Kasumi-1 (cell line): ENCODE data around the gene AGPAT2.
"Not testable (repeated sequence)": the region's sequence is repeated elsewhere in the genome, so short reads cannot be mapped to it uniquely, and the experiment has no call there.

Experiments used
- DNase-seq, 2 experiments: peaks; one replicate each; lab custom pipeline; 2025; lab: John Stamatoyannopoulos, UW

Gene AGPAT2

DNA sequence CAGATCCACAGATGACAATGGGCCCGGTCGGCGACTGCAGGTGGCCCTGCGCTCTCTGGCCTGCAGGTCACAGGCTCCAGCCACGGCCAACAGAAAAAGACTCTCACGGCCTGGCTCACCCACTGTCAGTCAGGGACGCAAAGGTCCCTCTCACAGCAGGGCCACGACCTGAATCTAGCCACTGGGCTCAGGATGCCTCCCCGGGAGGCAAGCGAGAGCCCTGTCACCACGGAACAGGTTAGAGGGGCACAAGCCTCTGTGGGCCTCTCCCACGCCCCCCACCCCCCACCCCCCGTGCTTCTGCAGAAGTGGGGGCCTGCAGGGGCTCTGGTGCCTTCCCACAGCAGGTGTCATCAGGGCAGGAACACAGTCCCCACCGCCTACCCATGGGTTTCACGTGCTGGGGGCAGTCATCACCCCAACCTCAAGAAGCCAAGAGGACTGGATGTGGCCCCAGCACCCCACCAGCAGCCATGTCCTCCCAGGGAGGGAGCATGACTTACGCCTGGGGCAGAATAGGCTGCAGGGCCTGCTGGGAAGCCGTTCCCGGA is 41.8 kb downstream of the AGPAT2 start:
- DNase-seq = peak; percentile 42 to 46

GRCh38 chr9:136644593-136645351 is 42.5 kb downstream of the AGPAT2 start:
- peak; percentile 83 to 85 for DNase-seq

GRCh38 chr9:136644343-136644592 is 43.0 kb downstream of the AGPAT2 start:
- no peak for DNase-seq

GRCh38 chr9:136643596-136644342 is 43.5 kb downstream of the AGPAT2 start:
- no peak for DNase-seq

DNA sequence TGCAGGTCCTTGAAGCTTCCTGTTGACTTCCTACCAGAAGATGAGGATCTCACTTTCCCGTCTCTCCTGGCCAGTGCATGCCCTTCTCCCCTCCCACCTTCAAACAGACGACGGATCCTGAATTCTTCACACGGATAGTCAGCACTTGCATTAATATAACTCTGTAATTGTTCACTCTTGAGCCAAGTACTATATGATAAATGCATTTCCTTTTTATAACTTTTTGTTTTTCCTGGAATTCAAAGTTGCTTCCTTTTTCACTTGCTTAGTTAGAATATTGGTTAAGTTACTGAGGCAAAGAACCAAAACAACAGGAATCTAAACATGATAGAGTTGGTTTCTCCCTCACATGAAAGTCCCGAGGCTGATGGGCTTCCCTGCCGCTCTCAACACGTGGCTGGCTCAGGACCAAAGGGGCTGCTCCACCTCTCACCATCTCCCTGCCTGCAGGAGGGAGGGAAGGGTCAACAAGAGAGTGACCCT is 44.8 kb downstream of the AGPAT2 start:
- no peak for DNase-seq

GRCh38 chr9:136640171-136641111 is 46.8 kb downstream of the AGPAT2 start:
- DNase-seq = no peak

- no peak for DNase-seq
These were observed 52.4 kb downstream of the AGPAT2 start for GRCh38 chr9:136634904-136635303.

- not testable (repeated sequence) for DNase-seq
These were observed 54.7 kb downstream of the AGPAT2 start for GRCh38 chr9:136632491-136633106.

DNA sequence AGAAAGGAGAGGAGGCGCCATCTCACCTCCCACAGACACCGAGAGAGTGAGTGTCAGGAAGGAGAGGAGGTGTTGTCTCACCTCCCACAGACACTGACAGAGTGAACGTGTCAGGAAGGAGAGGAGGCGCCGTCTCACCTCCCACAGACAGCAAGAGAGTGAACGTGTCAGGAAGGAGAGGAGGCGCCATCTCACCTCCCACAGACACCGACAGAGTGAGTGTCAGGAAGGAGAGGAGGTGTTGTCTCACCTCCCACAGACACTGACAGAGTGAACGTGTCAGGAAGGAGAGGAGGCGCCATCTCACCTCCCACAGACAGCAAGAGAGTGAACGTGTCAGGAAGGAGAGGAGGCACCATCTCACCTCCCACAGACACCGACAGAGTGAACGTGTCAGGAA is 55.2 kb downstream of the AGPAT2 start:
- not testable (repeated sequence) for DNase-seq

DNA sequence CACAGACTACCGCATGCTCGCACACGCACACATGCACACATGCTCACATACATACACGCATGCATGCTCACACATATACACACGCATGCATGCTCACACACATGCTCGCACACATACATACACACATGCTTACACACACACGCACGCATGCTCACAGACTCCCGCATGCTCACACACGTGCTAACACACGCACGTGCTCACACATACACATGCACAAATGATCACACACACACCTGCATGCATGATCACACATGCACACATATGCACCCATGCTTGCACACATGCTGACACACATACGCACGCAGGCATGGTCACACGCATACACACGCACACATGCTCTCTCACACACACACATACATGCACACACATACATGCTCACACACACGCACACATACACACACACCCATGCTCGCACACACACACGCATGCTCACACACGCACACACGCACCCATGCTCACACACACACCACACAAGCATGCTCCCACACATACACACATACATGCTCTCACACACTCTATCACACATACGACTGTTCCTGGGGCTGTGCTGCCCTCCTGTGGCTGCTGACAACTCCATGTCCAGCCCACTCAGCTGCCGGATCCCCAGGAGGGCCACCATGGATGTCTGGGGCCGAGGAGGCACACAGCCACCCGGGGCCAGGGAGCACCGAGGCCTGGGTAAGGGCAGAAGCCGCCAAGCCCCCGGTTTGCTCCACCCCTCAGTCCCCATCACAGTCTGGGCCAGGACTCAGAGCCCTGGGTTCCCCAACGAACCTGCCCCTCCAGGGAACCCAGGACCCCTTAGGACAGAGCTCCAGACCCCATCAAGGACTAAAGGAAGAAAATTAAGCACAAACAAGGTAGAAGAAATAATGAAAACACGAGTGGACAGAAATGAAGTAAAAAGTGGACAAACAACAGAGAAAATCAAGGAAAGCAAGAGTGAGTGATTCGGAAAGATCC is 55.9 kb downstream of the AGPAT2 start:
- peak; percentile 81 to 88 for DNase-seq

DNA sequence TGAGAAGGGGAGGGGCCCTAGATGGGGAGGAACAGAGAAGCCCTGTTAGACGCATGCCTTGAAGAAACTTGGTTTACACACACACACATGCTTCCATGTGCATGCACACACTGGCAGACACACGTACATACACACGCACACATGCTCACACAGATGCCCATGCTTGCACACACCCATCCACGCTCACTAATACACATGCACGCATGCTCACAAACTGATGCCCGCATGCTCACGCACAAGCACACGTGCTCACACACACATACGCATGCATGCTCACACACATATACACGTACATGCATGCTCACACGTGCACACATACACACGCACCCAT is 56.6 kb downstream of the AGPAT2 start:
- no peak for DNase-seq

DNA sequence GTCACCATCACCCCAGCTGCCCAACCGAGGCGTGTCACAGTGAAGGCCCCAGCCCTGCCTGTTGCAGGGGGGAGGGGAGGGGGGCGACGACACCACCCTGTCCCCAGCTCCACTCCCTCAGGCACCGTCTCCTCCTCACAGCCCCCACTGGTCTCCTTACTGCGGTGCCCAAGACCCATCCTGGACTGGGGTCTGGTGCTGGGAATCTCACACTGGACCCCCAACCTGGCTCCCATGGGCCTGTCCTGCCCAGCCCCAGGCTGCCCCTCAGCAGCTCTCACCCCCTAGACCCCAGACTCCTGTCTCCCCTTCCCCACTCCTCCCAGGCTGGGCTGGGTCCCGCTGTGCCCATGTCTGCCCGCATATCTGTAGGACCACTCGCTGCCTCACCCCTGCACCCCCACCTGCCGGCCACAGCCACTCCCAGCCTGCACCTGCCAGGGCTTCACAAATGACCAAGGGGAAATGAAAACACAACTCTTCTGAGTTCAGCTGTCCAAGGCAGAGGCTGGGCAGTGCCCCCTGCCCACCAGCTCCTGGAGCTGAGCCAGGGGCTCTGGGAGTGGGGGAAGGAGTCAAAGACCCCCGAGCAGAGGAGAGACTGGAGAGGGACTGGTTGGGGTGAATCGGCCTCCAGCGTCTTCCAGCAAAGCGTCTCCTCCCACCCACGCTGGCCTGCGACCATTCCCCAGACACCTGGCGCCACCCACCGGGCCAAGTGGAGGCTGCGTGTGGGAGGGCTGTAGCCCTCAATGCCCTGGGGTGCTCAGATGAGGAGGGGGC is 57.2 kb downstream of the AGPAT2 start:
- DNase-seq = peak; percentile 52 to 68

GRCh38 chr9:136629001-136629878 is 58.0 kb downstream of the AGPAT2 start:
- DNase-seq = no peak

GRCh38 chr9:136628268-136628667 is 59.0 kb downstream of the AGPAT2 start:
- no peak for DNase-seq

DNA sequence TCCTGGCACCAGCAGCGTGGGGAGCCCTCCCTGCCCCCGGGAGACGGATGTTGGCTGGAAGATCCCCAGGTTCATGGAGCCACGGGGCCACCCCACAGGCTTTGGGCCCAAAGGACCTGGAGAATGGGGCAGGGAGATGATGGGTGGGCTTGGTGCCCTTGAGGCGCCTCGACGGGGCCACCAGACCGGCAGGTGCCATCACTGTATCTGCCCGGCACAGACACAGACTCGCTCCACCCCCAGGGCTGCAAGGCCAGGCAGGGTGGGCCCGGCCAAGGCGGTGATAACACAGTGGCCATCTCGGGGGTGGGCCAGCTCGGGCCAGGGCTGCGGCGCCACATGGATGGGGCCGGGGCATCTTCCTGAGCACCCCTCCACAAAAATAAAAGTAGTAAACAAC is 59.6 kb downstream of the AGPAT2 start:
- no peak for DNase-seq

DNA sequence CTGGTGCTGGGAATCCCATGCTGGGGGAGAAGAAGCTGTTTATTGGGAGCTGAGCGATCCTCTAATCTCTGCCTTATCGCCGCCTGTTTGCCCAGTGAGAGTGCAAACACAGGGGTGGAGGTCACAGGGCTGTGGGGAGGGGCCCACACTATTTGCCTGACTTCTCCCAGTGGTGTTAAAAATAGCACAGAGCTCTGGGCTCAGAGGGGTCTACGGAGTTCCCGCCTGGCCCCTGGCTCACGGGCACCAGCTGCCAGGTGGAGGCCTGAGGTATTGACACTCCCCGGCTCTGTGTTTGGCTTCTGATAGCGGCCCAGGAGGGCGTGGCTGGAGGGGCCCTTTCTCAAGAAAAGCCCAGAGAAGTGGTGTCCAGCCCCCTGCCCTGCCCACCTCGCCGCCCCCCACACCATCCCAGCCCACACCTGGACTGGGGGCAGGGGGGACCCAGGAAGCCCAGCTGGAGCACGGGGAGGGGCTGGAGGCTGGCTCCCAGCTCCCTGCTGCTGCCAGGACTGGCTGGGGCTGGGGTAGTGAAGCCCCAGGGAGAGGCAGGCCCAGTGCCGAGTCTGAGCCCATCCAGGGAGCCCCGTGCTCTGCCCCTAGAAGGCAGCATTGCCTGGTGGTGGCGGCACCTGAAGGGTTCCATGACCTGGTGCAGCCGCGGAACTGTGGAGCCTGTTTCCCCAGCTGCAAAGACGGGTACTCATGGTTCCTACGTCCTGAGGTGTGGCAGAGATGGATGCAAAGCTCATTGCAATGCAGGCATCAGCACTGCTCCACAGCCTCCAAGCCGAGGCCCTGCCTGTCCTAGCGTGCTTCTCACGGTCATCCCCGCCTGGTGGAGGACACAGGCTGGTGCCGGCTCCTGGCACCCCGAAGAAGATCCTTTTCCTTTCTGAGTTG is 60.3 kb downstream of the AGPAT2 start:
- no peak for DNase-seq

DNA sequence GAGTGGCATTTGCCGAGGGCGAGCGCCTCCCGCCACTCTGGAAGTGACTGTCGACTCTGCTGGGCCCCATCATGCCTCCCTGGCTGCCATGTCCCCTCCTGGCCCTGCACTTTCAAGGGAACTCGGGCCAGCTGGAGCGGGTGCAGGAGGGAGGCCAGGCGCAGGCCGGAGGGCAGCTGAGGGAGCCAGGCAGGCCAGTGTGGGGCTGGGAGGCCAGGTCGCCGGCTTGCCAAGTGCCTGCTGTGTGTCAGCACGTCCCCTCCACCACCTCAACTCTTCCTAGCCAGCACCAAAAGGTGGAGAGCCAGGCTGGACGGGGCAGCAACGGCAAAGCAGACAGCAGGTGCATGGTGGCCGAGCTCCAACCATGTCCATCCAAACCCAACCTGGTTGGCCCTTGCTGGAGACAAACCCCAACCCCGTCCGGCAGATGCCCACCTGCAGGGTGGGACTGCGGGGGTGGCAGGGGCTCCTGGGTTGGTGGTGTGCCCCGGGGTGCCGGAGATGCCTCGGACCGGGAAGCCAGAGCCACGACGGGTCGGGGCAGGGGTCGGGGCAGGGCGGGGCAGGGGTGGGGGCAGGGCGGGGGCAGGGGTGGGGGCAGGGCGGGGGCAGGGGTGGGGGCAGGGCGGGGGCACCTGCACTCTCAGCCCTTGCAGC is 61.1 kb downstream of the AGPAT2 start:
- DNase-seq = no peak
